T47D (cell line): ENCODE measurements around the gene ADORA2B.
A peak's percentile ranks its signal among the peaks of the same experiment; 100 is the strongest.
"Not testable (repeated sequence)": the region's sequence is repeated elsewhere in the genome, so short reads cannot be mapped to it uniquely, and the experiment has no call there.

Source experiments
- DNase-seq, 2 experiments: peaks; one replicate each; pipeline versions ENCODE4 v3.0.0 to v3.0.0-alpha.2; 2011 to 2012; ENCODE audit warnings: low read depth in 1 of 2, low spot score in 1 of 2
- JUND ChIP-seq: IDR thresholded peaks from 2 replicates; pipeline ENCODE4 v1.6.1; 2012; ENCODE audit warnings: low read depth
- in situ Hi-C: cut with HindIII; loops from 2 replicates; pipeline ENCODE4 v1.10.0; 2016; ENCODE audit warnings: low sequenced_read_pairs, low pct_unique_long_range_greater_than_20kb

ADORA2B gene

GRCh38 chr17:15944759-15945526 is at the start of gene ADORA2B:
Gene ADORA2B (plus strand): TSS chr17:15945130. CDS start chr17:15945249, 119 bp downstream.
- in situ Hi-C loops, result no loop called here
- no peak for TF ChIP-seq JUND
- DNase-seq, result peak; percentile 18 to 51

- no peak for DNase-seq
- in situ Hi-C loops, result no loop called here
- TF ChIP-seq JUND, result no peak
These were observed 48.7 kb upstream of the ADORA2B start for GRCh38 chr17:15896277-15896676.

GRCh38 chr17:15896834-15897233 is 48.1 kb upstream of the ADORA2B start:
- TF ChIP-seq JUND, result no peak
- no peak for DNase-seq
- in situ Hi-C loops, result no loop called here

GRCh38 chr17:15899596-15899995 is 45.3 kb upstream of the ADORA2B start:
- DNase-seq, in situ Hi-C loops: not testable (repeated sequence)

GRCh38 chr17:15900871-15901270 is 44.1 kb upstream of the ADORA2B start:
- TF ChIP-seq JUND, result no peak
- in situ Hi-C loops, result no loop called here
- no peak for DNase-seq

- in situ Hi-C loops, DNase-seq: not testable (repeated sequence)
These were observed 39.7 kb upstream of the ADORA2B start for GRCh38 chr17:15905236-15905635.

DNA sequence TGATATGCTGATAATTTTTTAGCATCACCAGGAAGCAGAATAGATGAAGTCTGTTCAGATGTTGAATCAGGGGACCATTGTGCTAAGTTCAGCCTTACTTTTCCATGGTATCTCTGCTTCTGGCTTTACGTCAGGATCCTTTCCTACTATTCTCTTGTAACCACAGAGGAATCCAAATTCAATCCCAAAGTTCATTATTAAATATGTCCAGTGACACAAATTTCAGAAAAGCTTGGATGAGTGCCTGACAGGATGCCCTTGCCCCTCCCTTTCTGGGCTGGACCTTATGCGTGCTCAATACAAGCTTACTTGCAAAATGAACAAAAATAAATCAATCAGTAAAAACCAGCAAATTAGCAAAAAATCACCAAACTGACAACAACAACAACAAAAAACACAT is 37.6 kb upstream of the ADORA2B start:
- in situ Hi-C loops, result no loop called here
- no peak for TF ChIP-seq JUND
- no peak for DNase-seq

- no peak for TF ChIP-seq JUND
- in situ Hi-C loops, result no loop called here
- DNase-seq, result no peak
These were observed 36.6 kb upstream of the ADORA2B start for GRCh38 chr17:15908378-15908777.

DNA sequence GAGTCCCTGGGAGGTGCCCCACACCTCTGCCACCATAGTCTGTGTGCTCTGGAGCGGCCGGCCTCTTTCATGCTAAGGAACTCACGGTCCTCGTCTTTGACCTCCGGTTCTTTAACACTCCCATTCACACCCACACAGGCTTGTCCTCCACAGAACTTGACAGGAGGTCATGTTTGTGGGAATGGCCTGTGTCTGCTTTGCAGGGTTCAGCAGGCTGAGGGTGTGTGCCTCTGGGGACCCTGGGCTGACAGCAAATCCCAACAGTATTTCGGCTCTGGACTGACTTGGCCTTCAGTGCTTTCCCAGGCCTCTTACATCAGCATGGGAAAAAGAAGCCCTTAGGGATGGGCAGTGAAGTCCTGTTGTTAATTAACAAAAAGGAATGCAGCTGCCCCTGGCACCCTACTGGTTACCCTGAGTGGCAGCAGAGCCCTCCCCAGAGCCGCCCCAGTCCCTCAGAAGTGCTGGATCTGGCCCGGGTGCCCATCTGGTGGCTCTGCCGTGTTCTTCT is 35.4 kb upstream of the ADORA2B start:
- DNase-seq, result no peak
- no peak for TF ChIP-seq JUND
- in situ Hi-C loops, result no loop called here

- in situ Hi-C loops, result no loop called here
- no peak for TF ChIP-seq JUND
- DNase-seq, result peak in 1 of 2 experiments; percentile 49
These were observed 34.1 kb upstream of the ADORA2B start for GRCh38 chr17:15910791-15911190.

- in situ Hi-C loops, result not testable (repeated sequence)
These were observed 33.2 kb upstream of the ADORA2B start for GRCh38 chr17:15911701-15912100.

GRCh38 chr17:15912416-15912955 is 32.4 kb upstream of the ADORA2B start:
- no peak for DNase-seq
- in situ Hi-C loops, result no loop called here
- TF ChIP-seq JUND, result no peak

More at GRCh38 chr17:15911701-15912100, 33.2 kb upstream of the ADORA2B start:
- not testable (repeated sequence) for DNase-seq

DNA sequence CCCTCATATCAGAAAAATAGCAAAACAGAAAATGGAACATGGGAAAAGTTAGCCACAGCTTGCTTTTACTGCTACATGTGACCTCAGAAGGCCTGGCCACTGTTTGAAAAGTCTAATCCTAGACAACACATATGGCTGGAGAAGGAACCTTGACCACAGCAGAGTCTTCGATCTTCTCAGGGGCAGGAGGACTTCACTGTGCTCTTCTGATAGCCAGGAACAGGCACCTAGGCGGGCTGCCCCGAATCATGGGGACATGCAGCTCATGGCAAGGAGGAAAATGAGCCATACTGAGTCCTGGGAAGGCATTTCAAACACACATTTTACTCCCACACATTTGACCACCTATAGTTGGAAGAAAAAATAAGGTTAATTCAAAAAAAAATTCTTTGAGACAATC is 31.1 kb upstream of the ADORA2B start:
- DNase-seq, result no peak
- TF ChIP-seq JUND, result no peak
- in situ Hi-C loops, result no loop called here
